CD4-positive, alpha-beta T cell treated with Interleukin-15 for 4 hours (primary cell): Measurements from ENCODE around the gene CAPN7.

Experiments used
- DNase-seq: peaks from one replicate; pipeline ENCODE4 v3.0.0-alpha.2; 2020; ENCODE audit warnings: low spot score

Gene CAPN7

DNA sequence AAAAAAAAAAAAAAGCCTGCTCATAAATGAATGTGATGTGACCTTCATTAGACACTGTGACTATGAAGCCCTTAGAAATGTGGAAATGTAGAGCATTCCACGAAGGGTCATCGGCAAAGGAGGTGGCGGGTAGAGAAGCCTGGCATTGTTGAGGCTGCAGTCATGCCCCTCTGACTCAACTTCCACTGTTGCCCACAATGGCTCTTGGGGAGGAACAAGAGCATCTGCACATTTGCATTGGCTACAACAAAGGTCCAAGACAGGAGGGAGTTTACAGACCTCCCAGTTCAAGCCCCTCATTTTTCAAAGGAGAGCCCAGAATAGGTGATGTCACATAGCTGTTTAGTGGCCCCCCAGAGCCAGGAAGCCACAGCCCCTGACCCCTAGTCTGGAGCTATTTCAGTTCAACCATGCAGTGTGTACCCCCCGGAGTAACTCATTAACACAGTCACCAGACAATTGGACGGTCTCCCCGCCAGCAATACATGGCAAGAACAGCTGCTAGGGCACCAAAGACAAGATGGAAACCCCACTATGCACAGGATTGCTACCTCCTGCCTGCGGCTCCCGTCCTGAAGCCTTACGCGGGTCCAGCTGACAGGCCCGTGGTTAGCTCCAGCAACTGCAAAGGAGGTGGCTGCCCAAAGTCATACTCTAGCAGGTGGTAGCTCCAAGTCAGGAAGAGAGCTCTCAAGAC lies 70.1 kb downstream of the CAPN7 start:
- DNase-seq = no peak

DNA sequence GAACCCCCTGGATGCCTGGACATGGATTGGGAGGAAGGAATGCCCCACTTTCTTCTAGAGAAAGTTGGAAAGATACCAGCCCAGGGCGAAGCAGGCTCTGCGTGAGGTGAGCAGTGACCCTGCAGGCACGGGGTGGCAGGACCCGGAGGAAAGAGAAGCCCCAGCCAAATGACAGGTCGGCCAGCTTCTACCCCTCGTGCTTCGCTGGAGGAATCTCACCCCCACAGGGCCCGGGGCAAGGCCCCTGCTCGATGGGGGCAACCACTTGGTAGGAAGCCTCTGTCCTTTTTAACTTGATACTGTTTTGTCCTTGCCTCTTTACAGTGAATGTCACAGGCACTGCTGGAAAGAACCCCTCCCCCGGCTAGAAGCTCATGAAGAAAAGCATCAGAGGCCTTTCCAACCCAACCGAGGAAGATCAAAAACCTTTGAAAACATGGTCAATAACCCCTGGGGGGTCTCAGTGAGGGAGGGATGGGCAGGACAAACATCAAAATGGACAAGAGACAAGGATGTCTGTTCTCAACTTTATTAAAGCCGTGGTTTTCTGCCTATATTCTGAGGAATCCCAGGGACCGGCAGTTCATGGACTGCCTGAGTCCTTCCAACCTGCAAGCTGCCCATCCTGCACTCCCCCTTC lies 71.9 kb downstream of the CAPN7 start:
- DNase-seq = no peak

DNA sequence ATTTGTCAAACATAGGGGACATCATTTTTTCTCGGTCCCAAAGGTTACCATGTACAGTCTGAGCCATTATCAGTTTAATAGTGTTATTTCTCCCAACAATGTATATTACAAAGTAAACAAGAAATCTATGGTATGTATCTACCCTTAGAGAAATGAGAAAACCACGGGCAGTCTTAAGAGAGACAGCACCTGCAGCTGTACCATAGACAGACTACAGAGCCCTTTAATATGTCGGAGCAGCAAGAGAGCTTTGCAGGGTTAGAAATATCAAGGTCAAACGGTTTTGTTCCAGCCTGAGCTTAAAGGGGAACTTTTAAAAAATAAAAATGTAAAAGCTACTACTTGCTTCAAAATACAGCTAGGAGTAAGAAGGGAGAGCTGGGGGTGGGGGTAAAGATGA lies 73.2 kb downstream of the CAPN7 start:
- DNase-seq = no peak

DNA sequence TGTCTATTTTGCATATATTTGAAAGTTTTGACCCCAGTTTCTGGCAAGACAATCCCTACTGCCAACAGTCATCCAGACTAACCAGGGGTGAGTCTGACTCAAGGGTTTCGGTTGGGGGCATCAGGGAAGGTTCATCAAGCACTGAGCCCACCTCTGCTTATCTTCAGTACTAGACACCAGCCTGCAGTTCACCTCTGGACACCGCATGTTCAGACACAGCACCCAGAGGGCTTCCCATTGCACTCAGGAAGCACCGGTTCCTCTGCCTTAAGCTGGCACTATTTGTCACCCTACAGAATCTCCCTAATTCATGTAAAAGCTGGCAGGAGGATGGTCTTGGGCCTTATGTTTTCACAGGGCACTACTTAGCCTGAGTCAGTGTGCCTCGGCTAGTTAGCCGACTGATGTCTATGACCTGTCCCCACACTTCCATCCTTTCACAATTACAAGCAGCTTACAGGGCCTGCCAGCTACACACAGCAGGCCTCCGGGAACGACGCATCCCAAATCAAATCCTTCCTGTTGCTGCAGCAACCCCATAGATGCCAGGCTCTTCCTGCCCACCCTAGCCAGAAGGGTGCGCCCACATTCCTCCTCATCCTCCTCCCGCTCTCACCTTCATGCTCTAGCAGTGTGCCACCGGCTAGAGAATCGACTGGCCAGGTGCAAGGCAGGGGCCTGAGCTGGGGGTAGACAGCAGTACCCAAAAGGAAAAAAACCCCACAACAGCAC lies 73.8 kb downstream of the CAPN7 start:
- DNase-seq = no peak

DNA sequence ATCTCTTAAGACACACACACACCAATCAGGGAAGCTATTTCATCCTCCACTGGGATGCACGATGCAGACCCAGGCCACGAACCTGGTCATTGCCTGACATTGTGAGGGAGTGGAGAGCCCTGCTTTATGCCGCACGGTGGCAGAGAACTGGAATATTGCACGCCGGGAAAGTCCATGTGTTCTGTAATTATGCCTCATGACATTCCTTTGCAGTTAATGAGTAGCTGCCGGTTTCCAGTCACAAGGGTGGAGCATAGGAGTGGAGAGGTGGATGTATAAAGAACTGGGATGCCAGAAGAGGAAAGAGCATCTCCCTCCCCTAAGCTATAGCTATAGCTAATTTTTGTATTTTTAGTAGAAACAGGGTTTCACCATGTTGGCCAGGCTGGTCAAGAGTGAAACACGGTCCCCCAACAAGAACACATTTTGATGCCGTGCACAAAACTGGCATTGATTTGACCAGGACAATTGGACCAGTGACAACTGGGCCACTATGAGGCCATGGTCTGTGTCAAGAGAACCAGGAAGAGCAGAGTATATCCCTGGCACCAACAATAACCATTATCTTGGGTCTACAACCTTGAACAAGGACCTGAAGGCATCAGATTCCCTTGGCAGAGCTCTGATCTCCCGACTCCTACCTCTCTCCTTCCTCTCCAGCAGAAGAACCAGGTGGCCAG lies 74.9 kb downstream of the CAPN7 start:
- DNase-seq = no peak

DNA sequence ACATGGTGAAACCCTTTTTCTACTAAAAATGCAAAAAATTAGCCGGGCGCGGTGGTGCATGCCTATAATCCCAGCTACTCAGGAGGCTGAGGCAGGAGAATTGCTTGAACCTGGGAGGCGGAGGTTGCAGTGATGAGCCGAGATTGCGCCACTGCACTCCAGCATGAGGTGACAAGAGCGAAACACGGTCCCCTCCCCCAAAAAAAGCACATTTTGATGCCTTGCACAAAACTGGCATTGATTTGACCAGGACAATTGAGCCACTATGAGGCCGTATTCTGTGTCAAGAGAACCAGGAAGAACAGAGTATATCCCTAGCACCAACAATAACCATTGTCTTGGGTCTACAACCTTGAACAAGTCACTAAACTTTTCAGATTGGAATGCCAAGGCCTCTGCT lies 75.8 kb downstream of the CAPN7 start:
- no peak for DNase-seq

DNA sequence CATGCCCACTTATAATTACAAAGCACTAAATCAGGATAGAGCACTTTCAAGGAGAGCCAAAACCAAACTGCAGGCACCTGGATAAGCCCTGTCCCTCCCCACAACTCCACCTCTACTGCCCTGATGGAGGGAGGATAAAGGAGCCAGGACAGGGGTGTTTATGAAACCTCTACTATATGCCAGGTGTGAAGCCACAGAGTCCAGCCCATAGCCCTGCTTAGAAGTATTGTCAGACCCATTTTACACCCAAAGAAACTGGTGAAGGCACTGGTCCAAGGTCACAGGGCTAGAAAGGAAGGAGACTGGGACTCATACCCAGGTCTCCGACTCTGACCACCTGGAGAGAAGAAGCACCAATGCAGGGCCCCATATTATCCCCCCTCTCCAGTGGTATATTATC lies 77.7 kb downstream of the CAPN7 start:
- DNase-seq = no peak

DNA sequence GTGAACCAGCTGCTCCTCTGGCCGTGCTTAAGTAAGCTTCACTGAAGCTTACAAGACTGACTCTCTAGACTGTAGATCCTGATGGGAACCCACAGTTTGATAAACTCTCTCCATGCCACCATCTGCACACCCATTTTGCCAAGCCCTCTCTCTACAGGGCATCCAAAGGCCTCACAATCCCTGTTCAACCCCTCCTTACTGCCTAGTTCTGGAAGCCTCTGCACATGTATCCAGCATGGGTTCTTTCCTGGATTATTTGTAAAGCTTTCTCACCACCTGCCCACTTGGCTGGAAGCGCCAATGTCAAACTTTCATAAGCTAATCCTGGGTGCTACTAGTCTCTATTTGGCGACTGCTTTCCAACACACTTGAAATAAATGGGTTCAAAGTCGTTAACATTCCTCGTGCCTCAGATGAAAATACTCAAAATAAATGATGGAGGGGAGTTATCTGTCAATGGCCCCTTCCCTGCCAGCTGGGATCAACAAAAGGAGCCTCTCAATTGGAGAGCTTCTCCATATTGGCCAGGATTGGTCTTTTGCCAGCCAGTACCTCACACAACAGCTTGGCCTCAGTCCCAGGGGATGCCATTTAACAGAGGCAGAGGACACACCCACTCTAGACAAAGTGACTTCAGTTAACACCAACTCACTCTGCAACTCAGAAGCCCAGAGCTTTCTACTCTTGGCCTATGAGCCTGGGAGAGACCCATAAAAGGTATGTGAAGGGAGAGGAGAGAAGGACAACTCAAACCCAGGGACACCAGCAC lies 78.3 kb downstream of the CAPN7 start:
- DNase-seq = no peak

DNA sequence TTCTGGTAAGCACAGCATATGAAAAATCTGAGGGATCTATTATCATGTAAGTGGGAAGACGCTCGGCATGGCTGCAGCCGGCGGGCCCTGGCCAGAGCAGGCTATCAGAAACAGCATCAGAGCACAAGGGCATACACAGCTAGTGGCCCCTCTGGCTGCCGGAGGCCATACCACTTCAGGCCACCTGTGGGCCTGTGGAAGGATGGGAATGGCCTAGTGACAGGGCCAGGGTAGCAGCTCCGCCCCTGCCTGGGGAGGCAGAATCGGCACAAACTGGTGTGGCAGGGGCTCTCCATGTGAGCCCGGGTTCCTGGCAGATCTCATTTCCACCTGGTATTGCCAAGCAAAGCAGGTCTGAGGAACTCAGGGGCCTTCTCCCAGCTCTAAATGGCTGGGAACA lies 80.0 kb downstream of the CAPN7 start:
- DNase-seq = no peak

DNA sequence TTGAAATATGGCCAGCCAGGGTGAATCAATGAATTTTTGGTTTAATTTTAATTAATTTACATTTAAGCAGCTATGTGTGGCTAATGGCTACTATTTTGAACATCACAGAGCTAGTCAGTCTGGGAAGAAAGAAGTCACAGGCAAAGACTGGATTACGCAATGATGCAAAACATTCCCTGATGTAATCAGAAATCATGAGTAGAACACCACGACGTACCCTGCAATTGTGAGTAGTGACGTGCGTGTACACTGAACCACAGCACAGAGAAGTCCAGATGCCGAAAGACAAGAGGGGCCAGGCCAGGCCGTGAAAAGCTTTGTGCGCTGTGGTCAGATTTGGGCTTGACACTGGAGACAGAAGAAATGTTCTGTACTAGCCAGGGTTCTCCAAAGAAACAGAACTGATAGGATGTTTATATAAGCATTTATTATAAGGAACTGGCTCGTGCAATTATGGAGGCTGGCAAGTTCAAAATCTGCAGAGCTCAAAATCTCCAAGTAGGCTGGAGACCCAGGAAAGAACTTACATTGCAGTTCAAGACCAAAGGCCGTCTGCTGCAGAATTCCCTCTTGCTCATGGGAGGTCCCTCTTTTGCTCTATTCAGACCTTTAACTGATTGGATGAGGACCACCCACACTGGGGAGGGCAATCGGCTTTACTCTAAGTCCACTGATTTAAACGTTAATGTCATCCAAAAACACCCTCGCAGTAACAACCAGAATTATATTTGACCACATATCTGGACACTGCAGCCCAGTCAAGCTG lies 81.7 kb downstream of the CAPN7 start:
- DNase-seq = no peak

DNA sequence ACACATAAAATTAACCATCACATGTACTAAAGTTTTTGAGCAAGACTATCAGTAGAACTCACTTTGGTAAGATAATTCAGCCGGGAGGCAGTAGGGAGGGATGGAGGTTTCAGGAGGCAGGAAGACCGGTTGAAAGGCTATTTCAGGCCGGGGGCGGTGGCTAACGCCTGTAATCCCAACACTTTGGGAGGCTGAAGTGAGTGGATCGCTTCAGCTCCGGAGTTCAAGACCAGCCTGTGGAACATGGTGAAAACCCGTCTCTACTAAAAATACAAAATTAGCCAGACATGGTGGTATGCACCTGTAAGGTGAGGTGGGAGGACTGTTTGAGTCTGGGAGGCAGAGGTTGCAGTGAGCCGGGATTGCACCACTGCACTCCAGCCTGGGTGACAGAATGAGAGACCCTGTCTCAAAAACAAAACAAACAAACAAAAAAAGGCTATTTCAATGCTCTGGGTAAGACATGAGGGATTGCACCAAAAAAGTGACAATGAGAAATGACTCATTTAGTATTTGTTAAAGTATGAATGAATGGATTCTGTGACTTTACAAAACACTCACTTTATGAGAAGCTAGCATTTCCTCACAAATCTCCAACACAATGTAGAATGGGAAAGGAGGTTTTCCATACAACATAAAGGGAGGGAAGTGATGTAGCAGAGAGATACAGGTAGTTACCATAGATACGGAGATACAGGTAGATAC lies 82.4 kb downstream of the CAPN7 start:
- DNase-seq = no peak

DNA sequence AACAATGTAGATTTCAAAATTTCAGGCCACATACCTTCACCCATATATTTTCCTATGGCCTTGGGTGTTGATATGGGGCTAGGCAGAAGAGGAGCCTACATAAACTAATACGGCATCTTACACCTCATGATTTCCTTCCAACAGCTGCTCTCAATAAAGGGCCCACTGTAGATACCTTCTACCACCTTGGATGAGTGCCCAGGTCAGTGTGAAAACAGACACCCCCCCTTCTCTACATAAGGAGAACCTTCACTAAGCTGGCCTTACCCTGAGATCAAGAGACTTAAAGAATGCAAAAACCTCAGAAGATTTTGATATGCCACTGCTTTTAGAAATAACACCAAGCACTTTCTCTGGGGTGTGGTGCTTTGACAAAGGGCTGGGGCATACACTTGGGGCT lies 83.6 kb downstream of the CAPN7 start:
- no peak for DNase-seq

DNA sequence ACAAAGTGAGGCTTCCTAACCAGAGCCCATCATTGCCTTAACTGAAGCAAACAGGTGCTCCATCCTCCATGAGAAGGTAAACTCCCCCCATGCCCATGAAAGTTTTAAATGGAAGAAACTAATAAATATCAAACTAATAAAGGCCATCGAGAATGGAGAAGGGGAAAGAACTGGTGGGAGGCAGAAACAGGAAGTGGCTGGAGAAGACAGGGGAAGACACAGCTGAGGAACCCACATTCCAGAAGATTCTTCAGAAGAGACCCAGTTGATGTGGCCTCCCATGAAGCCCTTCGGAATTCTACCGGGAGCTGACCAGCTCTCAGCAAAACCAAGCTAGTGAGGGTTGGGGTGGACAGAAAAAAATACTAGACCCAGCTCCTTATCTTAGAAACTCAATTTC lies 84.7 kb downstream of the CAPN7 start:
- DNase-seq = no peak

DNA sequence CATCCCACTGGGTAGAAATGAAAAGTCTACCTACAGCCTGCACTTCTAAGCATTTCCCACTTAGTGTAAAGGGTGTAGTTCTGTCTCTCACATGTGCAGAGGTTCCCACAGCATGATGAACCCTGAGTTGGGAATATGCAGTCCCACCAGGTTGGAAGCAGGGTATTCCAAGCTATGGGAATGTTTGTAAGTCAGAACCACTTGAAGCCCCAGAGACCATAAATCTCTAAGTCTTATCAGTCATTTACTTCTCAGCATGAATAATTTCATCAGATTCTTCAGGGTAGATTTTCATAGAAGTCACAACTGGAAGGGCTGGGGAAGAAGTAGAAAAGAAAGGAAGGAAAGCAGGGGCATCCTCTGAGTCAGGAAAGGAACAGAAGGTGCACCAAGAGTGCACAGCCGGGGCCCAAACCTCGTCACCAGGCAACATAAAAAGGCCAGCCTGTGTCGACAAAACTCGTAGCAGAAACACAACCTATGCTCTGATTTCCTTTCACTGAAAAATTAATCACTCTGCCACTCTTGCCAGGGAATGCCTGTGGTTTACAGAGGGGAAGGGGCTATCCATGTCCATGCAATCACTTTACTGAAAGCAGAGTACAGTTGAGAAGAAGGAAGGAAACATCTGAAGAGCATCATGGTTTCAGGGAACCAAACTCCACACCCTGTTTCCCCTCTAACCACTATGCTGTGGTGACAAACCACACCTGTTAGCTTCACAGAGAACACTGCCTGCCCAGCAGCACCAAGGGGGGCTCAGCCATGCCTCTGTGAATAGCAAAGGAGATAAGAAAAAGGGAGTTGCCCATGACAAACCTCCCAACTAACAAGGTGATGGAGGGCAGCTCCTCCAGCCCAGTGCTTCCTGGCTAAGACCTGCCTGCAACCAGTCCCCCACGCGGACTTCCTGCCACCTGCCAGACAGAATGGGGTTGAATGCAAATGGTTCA lies 85.8 kb downstream of the CAPN7 start:
- DNase-seq = peak; percentile 85

DNA sequence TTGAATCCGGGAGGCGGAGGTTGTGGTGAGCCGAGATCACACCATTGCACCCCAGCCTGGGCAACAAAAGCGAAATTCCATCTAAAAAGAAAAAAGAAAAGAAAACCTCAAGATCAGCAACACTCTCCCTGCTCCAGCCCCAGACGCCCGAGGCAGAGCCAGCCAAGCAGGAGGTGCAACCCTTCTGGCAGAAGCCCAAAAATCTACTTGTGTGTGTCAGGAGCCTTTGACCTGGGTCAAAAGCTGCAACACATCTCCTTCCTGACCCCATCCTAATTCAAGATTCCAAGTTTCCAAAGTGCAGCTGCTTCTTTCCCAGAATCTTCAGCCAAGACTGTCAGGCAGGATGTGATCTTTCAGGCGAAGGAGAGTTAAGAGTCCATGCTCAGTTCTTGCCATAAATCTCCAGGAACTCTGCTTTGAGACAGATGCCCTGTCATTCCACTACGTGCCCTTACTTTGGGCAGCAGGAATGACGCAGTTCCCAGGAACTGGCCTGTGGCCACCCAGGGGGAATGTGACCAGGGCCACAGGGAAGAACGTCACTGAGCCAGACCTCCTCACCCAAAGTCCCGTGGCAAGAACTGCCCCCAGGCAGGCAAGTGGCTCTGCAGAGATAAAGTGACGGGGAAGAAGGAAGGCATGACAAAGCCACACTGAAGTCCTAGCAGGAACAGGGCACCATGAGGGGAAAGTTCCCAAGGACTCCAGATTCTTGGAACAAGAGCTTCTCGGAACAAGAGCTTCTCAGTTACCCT lies 86.9 kb downstream of the CAPN7 start:
- DNase-seq = no peak

DNA sequence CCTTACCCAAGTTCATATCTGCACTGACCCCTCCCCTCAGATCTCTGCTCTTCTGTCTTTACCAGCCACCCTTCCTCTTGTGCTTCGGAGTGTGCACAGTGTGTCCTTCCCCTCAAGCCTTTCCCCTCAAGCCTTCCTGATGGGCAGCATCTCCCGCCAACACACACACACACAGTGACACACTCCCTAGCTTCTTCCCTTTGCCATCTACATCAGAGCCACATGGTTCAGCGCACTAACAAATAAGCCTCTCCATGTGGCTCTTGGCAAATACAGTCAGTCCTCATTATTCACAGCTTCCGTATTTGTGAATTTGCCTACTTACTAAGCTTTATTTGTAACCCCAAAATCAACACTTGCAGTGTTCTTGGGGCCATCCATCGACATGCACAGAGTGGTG lies 88.9 kb downstream of the CAPN7 start:
- no peak for DNase-seq

DNA sequence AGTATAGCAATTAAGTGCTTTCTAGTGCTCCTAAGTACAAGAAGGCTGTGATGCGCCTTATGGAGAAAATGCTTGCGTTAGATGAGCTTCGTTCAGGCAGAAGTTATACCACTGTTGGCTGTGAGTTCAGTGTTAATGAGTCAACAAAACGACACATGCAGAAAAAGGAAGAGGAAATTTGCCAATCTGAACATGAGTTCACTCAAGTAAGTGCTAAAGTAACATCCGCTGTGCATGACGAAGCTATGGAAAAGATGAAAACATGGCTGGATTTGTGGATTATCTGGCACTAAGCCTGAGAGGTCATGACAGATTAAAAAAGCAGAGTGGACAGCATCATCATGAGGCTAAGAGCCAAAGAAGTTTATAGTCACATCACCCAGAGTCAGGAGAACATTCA lies 89.5 kb downstream of the CAPN7 start:
- no peak for DNase-seq

DNA sequence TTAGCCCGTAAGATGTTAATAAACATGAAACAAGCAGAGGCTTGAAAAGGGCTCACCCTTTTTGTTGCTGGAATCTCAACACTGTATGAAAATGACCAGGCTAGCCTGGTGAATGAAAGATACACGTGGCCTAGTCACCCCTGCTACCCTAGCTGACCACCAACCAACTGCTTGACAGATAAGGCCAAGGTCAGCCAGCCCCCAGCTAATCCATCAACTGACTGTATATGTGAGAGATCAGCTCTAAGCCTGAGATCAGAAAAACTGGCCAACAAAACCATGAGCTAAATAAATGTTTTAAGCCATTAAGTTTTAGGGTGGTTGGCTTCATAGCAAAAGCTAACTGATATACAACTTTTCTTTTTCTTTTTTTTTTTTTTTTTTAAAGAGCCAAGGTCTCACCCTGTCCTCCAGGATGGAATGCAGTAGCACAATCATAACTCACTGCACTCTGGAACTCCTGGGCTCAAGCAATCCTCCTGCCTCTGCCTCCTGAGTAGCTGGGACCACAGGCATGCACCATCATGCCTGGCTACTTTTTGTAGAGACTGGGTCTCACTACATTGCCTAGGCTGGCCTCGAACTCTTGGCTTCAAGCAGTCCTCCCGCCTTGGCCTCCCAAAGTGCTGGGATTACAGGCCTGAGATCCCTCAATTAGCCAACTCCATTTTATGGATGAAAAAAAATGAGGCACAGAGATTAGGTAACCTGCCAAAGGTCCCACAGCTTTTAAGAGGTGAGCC lies 91.7 kb downstream of the CAPN7 start:
- no peak for DNase-seq
